HEK293 (cell line): ENCODE measurements around the gene PITPNB.
A peak's percentile ranks its signal among the peaks of the same experiment; 100 is the strongest.

ENCODE experiments used
- CTCF ChIA-PET: fragments of 350-600 bp; formaldehyde crosslinking; extraction: SDS; loops from one replicate; lab custom pipeline; 2021; ENCODE audit warnings: antibody characterized with exemption; lab: Yijun Ruan, JAX
- POLR2A ChIA-PET: fragments of 300-600 bp; formaldehyde crosslinking; extraction: SDS; loops from one replicate; lab custom pipeline; 2020; ENCODE audit warnings: antibody characterized with exemption, inconsistent platforms; lab: Yijun Ruan, JAX
- H3K27ac ChIP-seq: fragments of 200-500 bp; sonication (Bioruptor generic); 2 replicates; pipeline ENCODE4 v1.5.1; 2014; ENCODE audit warnings: low read depth, low read length, control low read depth, inconsistent platforms; ENCODE audit errors: extremely low read depth
- H3K36me3 ChIP-seq, 2 experiments: fragments of 200-500 bp in 1 of 2; sonication (Bioruptor generic) in 1 of 2; 1 replicate in 1 of 2; 2 replicates in 1 of 2; pipeline ENCODE4 v1.5.1; 2014 to 2017; ENCODE audit warnings: inconsistent platforms in 2 of 2, low read length in 2 of 2; ENCODE audit not compliant: control insufficient read depth in 2 of 2, insufficient read depth in 1 of 2
- H3K4me1 ChIP-seq: fragments of 200-500 bp; sonication (Bioruptor generic); 2 replicates; pipeline ENCODE4 v1.5.1; 2014; ENCODE audit warnings: mild to moderate bottlenecking, low read length, inconsistent platforms; ENCODE audit not compliant: control insufficient read depth, insufficient read depth
- H3K4me3 ChIP-seq: 2 replicates; pipeline ENCODE4 v1.5.1; 2011; ENCODE audit warnings: low read depth, mild to moderate bottlenecking, control low read depth, low read length, moderate library complexity
- H3K9me3 ChIP-seq: fragments of 200-500 bp; sonication (Bioruptor generic); 2 replicates; pipeline ENCODE4 v1.5.1; 2014; ENCODE audit warnings: low read depth, low read length, inconsistent platforms; ENCODE audit not compliant: control insufficient read depth, insufficient read depth
- GLIS1 ChIP-seq: fragments of 450-650 bp; formaldehyde crosslinking; IDR thresholded peaks from 2 replicates; pipeline ENCODE4 v1.5.1; 2016; ENCODE audit warnings: missing biosample characterization, missing genetic modification characterization
- PRDM6 ChIP-seq: fragments of 450-650 bp; formaldehyde crosslinking; IDR thresholded peaks from 2 replicates; pipeline ENCODE4 v1.5.1; 2017; ENCODE audit warnings: missing biosample characterization, missing genetic modification characterization
- RBAK ChIP-seq: fragments of 450-650 bp; formaldehyde crosslinking; IDR thresholded peaks from 2 replicates; pipeline ENCODE4 v1.5.1; 2016; ENCODE audit warnings: missing biosample characterization, missing genetic modification characterization
- REST ChIP-seq: fragments of 450-650 bp; formaldehyde crosslinking; IDR thresholded peaks from 2 replicates; pipeline ENCODE4 v1.5.1; 2016; ENCODE audit warnings: missing biosample characterization, missing genetic modification characterization
- TRIM28 ChIP-seq: IDR thresholded peaks from 2 replicates; pipeline ENCODE4 v1.6.1; 2011; ENCODE audit warnings: low read length, control low read depth, borderline replicate concordance
- ZBTB20 ChIP-seq: fragments of 450-650 bp; formaldehyde crosslinking; IDR thresholded peaks from 2 replicates; pipeline ENCODE4 v1.5.1; 2016; ENCODE audit warnings: missing biosample characterization, missing genetic modification characterization
- ZIC2 ChIP-seq: fragments of 450-650 bp; formaldehyde crosslinking; IDR thresholded peaks from 2 replicates; pipeline ENCODE4 v1.5.1; 2016; ENCODE audit warnings: missing biosample characterization, missing genetic modification characterization
- ZNF146 ChIP-seq: fragments of 450-650 bp; formaldehyde crosslinking; IDR thresholded peaks from 2 replicates; pipeline ENCODE4 v1.5.1; 2016; ENCODE audit warnings: missing biosample characterization, missing genetic modification characterization
- ZNF202 ChIP-seq: fragments of 450-650 bp; formaldehyde crosslinking; IDR thresholded peaks from 2 replicates; pipeline ENCODE4 v1.5.1; 2016; ENCODE audit warnings: missing biosample characterization, missing genetic modification characterization, borderline replicate concordance
- ZNF23 ChIP-seq: fragments of 450-650 bp; formaldehyde crosslinking; IDR thresholded peaks from 2 replicates; pipeline ENCODE4 v1.5.1; 2016; ENCODE audit warnings: missing biosample characterization, missing genetic modification characterization, borderline replicate concordance
- ZNF26 ChIP-seq: fragments of 450-650 bp; formaldehyde crosslinking; IDR thresholded peaks from 2 replicates; pipeline ENCODE4 v1.5.1; 2016; ENCODE audit warnings: missing biosample characterization, missing genetic modification characterization
- ZNF513 ChIP-seq: fragments of 450-650 bp; IDR thresholded peaks from 2 replicates; pipeline ENCODE4 v1.5.1; 2018; ENCODE audit warnings: missing biosample characterization, missing genetic modification characterization
- ZNF529 ChIP-seq: fragments of 450-650 bp; formaldehyde crosslinking; IDR thresholded peaks from 2 replicates; pipeline ENCODE4 v1.5.1; 2017; ENCODE audit warnings: missing genetic modification characterization, missing biosample characterization; ENCODE audit not compliant: insufficient replicate concordance
- ZNF561 ChIP-seq: fragments of 450-650 bp; IDR thresholded peaks from 2 replicates; pipeline ENCODE4 v1.5.1; 2018; ENCODE audit warnings: missing biosample characterization, missing genetic modification characterization, borderline replicate concordance
- ZNF645 ChIP-seq: fragments of 450-650 bp; formaldehyde crosslinking; IDR thresholded peaks from 2 replicates; pipeline ENCODE4; 2016; ENCODE audit warnings: missing biosample characterization, missing genetic modification characterization
- ZNF677 ChIP-seq: fragments of 450-650 bp; IDR thresholded peaks from 2 replicates; pipeline ENCODE4 v1.5.0; 2018; ENCODE audit warnings: missing biosample characterization, mild to moderate bottlenecking, missing genetic modification characterization, moderate library complexity
- ZNF76 ChIP-seq: fragments of 450-650 bp; formaldehyde crosslinking; IDR thresholded peaks from 2 replicates; pipeline ENCODE4; 2016; ENCODE audit warnings: low read depth, missing biosample characterization, missing genetic modification characterization, borderline replicate concordance
- ZNF777 ChIP-seq: fragments of 450-650 bp; formaldehyde crosslinking; IDR thresholded peaks from 2 replicates; pipeline ENCODE4 v1.5.1; 2017; ENCODE audit warnings: missing biosample characterization, missing genetic modification characterization, borderline replicate concordance
- ZSCAN23 ChIP-seq: fragments of 450-650 bp; formaldehyde crosslinking; IDR thresholded peaks from 2 replicates; pipeline ENCODE4 v1.5.1; 2016; ENCODE audit warnings: missing biosample characterization, missing genetic modification characterization

Gene PITPNB

GRCh38 chr22:27843441-27843840, 75.6 kb downstream of the PITPNB start:
- ChIA-PET CTCF (interaction anchor here (1.0 kb wide), 1 partner anchor 40 kb away, joined by 3 read pairs; no protein-coding TSS in a partner anchor), POLR2A (no interaction called here)
- Histone ChIP-seq H3K36me3 (peaks cover 4 to 33% of the 10 kb centered on the region in 2 experiments; a peak in 2 of 3 replicates), H3K4me1 (no peaks in the 10 kb centered on the region), H3K4me3 (no peak overlapping the region), H3K9me3 (no peaks in the 10 kb centered on the region), H3K27ac (no peak overlapping the region)
- TF ChIP-seq ZNF513 (tag by site-specific recombination) (no peak), ZNF26 (tag by site-specific recombination) (no peak), ZNF645 (no peak), ZNF529 (tag by site-specific recombination) (no peak), ZNF777 (tag by site-specific recombination) (no peak), ZNF146 (no peak), ZBTB20 (tag by site-specific recombination) (peak; percentile 75), REST (tag by site-specific recombination) (0 out of 2 replicates have a peak, but pooled peaks have one; percentile 35), ZSCAN23 (tag by site-specific recombination) (no peak), ZNF561 (no peak), RBAK (tag by site-specific recombination) (no peak), ZNF23 (tag by site-specific recombination) (no peak)

- POLR2A ChIA-PET, result interaction anchor here (0.6 kb wide), 1 partner anchor 1040 kb away, joined by 4 read pairs; the partner anchor contains the start of gene ZNRF3
Measured at GRCh38 chr22:27842669-27843431, 76.2 kb downstream of the PITPNB start.

More at GRCh38 chr22:27842669-27843431, 76.2 kb downstream of the PITPNB start:
- H3K9me3 ChIP-seq, result no peaks in the 10 kb centered on the region
- H3K4me1 ChIP-seq, result no peaks in the 10 kb centered on the region
- no peak for TF ChIP-seq ZNF202 (tag by site-specific recombination)
- peak; percentile 61 for TF ChIP-seq ZIC2
- peak; percentile 41 for TF ChIP-seq PRDM6 (tag by site-specific recombination)
- TF ChIP-seq ZNF76, result peak; percentile 34; the same call in 1 of the 2 replicates
- 0 out of 2 replicates have a peak, but pooled peaks have one; percentile 29 for TF ChIP-seq TRIM28
- TF ChIP-seq GLIS1, result peak; percentile 90
- no peak for TF ChIP-seq ZNF677
- CTCF ChIA-PET, result interaction anchor here (1.0 kb wide), 1 partner anchor 40 kb away, joined by 3 read pairs; no protein-coding TSS in a partner anchor
- no peak overlapping the region for H3K27ac ChIP-seq
- H3K36me3 ChIP-seq, result peaks cover 4 to 27% of the 10 kb centered on the region in 2 experiments; a peak in 2 of 3 replicates
- no peak overlapping the region for H3K4me3 ChIP-seq
